AG04449 (cell line): Measurements from ENCODE around the gene HSPD1.

Experiments used
- CTCF ChIA-PET: fragments of 350-600 bp; formaldehyde crosslinking; extraction: SDS; loops from one replicate; lab custom pipeline; 2021; ENCODE audit warnings: antibody characterized with exemption; lab: Yijun Ruan, JAX
- POLR2A ChIA-PET: fragments of 400-600, 350-600 bp; formaldehyde crosslinking; extraction: SDS; loops from one replicate; lab custom pipeline; 2020; ENCODE audit warnings: antibody characterized with exemption, inconsistent platforms; lab: Yijun Ruan, JAX
- DNase-seq: peaks from one replicate; pipeline ENCODE4 v3.0.0-alpha.2; 2010; ENCODE audit warnings: low read depth, low spot score
- H3K4me3 ChIP-seq: 2 replicates; pipeline ENCODE4 v1.5.1; 2011; ENCODE audit warnings: low read depth, mild to moderate bottlenecking, control low read depth, low read length
- CTCF ChIP-seq: IDR thresholded peaks from one replicate; pipeline ENCODE4 v1.5.1; 2011; ENCODE audit warnings: mild to moderate bottlenecking, moderate library complexity, low read length, control low read depth, inconsistent platforms; ENCODE audit not compliant: insufficient read depth; ENCODE audit errors: missing control alignments

Gene HSPD1

GRCh38 chr2:197513915-197514314 is 14.3 kb upstream of the HSPD1 start:
- H3K4me3 ChIP-seq, result no peak overlapping the region
- CTCF ChIA-PET, result no interaction called here
- DNase-seq, result no peak
- POLR2A ChIA-PET, result interaction anchor here (1.8 kb wide), 1 partner anchor 14 kb away, joined by 9 read pairs; the partner anchor contains the start of genes HSPD1 and HSPE1
- no peak for TF ChIP-seq CTCF

- CTCF ChIA-PET, result no interaction called here
- H3K4me3 ChIP-seq, result no peak overlapping the region
- POLR2A ChIA-PET, result no interaction called here
- no peak for TF ChIP-seq CTCF
- no peak for DNase-seq
These were observed 7.0 kb upstream of the HSPD1 start for GRCh38 chr2:197506658-197507057.

GRCh38 chr2:197504512-197504911 is 4.9 kb upstream of the HSPD1 start:
- ChIA-PET POLR2A (no interaction called here), CTCF (interaction anchor here (1.1 kb wide), 1 partner anchor 11 kb away, joined by 4 read pairs; no protein-coding TSS in a partner anchor)
- no peak overlapping the region for H3K4me3 ChIP-seq
- no peak for TF ChIP-seq CTCF
- no peak for DNase-seq

GRCh38 chr2:197504000-197504399 is 4.4 kb upstream of the HSPD1 start:
- H3K4me3 ChIP-seq, result no peak overlapping the region
- CTCF ChIA-PET, result no interaction called here
- no peak for DNase-seq
- TF ChIP-seq CTCF, result no peak
- POLR2A ChIA-PET, result no interaction called here

GRCh38 chr2:197502685-197503084 is 3.0 kb upstream of the HSPD1 start:
- H3K4me3 ChIP-seq, result no peak overlapping the region
- ChIA-PET POLR2A (interaction anchor here (1.5 kb wide), 1 partner anchor 14 kb away, joined by 4 read pairs; no protein-coding TSS in a partner anchor), CTCF (no interaction called here)
- DNase-seq, result no peak
- no peak for TF ChIP-seq CTCF

GRCh38 chr2:197502201-197502600 is 2.6 kb upstream of the HSPD1 start:
- no peak for DNase-seq
- TF ChIP-seq CTCF, result no peak
- POLR2A ChIA-PET, result interaction anchor here (1.5 kb wide), 1 partner anchor 14 kb away, joined by 4 read pairs; no protein-coding TSS in a partner anchor
- no peak overlapping the region for H3K4me3 ChIP-seq
- CTCF ChIA-PET, result no interaction called here
